ENCODE measurements around the gene PPP4R3A.

PPP4R3A gene

DNA sequence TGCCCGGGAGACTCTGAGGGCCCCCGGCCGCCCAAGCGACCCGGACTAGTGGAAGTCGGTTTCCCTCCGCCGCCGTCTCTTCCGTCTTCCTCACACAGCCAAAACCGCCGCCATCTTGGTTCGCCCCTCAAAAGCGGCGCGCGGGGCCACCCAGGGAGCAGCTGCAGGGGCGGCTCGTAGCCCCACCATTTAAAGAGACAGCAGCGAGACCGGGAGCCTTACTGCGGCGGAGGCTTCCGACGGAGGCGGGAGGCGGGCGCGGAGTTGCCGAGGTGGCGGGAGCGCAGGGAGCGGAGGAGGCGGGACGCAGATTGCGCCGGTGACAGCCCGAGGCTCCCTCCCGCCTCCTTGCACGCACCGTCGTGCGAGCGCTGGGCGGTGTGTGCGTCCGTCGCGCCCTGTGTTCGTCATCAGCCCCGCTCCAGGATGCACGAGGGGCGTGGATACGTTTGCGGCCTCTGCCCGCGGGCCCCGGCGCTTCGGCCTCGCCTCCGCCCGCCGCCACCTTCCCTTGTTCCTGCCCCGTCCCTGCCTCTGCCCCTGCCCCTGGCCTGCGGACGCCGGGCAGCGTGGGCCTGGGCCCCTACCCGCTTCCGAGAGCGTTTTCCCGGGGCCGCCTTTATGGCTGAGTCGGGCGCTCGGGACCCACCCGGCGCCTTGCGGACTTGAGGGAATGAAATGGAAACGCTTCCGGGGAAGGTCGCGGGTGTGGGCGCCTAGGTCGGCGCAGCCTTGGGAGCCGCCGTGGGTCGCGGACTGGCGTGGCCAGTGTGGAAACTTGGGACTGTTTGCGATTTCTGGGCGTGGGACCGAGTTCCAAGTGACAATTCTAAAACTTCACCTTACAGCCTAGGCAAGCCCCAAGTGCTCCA lies at the start of gene PPP4R3A:
TSS of gene PPP4R3A (minus strand) at position 140 of the 872 bp plus-strand sequence. CDS start 663 bp downstream, outside the sequence.
- DNase-seq (ENCODE audit: extremely low read depth, low read depth): peak; percentile 96
- TF ChIP-seq, protein P1, sequence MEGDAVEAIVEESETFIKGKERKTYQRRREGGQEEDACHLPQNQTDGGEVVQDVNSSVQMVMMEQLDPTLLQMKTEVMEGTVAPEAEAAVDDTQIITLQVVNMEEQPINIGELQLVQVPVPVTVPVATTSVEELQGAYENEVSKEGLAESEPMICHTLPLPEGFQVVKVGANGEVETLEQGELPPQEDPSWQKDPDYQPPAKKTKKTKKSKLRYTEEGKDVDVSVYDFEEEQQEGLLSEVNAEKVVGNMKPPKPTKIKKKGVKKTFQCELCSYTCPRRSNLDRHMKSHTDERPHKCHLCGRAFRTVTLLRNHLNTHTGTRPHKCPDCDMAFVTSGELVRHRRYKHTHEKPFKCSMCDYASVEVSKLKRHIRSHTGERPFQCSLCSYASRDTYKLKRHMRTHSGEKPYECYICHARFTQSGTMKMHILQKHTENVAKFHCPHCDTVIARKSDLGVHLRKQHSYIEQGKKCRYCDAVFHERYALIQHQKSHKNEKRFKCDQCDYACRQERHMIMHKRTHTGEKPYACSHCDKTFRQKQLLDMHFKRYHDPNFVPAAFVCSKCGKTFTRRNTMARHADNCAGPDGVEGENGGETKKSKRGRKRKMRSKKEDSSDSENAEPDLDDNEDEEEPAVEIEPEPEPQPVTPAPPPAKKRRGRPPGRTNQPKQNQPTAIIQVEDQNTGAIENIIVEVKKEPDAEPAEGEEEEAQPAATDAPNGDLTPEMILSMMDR (IDR thresholded peaks at IDR 0.05; ENCODE audit: low read depth, low read length): no peak

DNA sequence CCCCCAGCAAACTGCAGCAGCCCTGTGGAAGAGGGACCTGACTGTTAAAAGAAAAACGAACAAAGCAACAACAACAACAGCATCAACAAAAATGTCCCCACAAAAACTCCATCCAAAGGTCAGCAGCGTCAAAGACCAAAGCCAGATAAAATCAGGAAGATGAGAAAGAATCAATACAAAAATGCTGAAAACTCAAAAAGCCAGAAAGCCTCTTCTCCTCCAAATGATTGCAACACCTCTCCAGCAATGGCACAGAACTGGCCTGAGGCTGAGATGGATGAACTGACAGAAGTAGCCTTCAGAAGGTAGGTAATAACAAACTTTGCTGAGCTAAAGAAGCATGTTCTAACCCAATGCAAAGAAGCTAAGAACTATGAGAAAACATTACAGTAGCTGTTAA lies 45.4 kb upstream of the PPP4R3A start:
- DNase-seq (ENCODE audit: extremely low read depth, low read depth): no peak
- TF ChIP-seq, protein P1 (IDR thresholded peaks at IDR 0.05; ENCODE audit: low read depth, low read length): no peak

DNA sequence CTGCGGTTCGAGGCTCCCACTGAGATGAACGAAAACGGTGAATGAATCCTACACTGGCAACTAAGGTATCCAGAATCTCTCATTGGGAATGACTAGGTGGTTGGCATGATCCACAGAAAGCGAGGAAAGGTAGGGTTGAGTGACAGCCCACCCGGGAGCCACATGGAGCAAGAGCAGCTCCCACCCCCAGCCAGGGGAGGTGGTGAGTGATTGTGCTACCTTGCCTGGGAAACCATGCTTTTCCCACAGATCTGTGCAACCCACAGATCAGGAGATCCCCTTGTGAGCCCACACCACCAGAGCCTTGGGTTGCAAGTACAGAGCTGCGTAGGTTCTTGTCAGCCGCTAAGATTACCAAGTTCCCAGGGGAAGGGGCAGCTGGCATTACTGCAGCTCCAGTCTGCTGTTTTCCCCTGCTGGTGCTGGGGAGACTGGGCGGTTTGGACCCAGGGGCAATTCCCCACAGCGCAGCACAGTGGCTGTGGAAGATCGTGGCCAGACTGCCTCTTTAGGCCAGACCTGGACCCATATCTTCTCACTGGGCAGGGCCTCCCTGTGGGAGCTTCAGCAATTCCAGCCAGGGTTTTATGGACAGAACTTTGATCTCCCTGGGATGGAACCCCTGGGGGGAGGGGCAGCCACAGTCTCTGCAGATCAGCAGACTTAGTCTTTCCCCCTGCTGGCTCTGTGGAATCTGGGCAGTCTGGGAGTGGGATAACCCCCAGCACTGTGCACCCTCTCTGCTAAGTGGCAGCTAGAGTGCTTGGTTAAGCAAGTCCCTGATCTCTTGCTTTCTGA lies 44.6 kb upstream of the PPP4R3A start:
- TF ChIP-seq, protein P1 (IDR thresholded peaks at IDR 0.05; ENCODE audit: low read depth, low read length): no peak
- no peak for DNase-seq (ENCODE audit: extremely low read depth, low read depth)

DNA sequence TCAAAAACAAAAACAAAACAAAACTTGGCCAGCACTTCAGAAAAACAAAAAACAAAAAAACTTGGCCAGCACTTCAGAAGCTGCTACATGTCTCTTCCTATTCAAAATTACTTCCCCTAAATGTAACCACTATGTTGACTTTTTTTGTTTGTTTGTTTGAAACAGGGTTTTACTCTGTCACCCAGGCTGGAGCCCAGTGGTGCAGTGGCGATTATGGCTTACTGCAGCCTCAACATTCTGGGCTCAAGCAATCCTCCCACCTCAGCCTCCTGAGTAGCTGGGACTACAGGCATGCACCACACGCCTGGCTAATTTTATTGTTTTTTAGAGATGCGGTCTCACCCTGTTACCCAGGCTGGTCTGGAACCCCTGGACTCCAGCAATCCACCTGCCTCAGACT lies 38.0 kb upstream of the PPP4R3A start:
- TF ChIP-seq, protein P1 (IDR thresholded peaks at IDR 0.05; ENCODE audit: low read depth, low read length): no peak

DNA sequence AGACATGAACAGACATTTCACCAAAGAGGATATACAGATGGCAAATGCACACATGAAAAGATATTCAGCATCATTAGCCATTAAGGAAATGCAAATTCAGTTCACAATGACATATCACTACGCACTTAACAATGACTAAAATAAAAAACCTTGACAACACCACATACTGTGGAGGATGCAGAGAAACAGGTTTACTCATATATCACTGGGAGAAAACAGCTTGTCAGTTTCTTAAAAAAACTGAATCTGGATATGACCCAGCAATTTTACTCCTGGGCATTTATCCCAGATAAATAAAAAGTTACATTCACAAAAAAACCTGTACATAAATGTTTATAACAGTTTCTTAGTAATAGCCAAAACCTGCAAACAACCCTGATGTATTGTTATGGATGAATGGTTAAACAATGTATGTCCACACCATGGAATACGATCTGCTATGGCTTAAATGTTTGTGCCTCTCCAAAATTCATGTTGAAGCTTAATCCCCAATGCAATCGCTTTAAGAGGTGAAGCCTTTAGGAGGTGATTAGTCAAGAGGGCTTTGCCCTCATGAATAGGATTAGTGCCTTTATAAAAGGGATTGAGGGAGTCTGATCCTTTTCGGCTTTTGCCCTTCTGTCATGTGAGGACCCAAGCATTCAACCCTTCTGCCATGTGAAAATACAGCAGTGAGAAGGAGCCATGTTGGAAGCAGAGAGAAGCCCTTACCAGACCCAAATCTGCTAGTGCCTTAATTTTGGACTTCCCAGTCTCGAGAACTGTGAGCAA lies 36.0 kb upstream of the PPP4R3A start:
- no peak for DNase-seq (ENCODE audit: extremely low read depth, low read depth)
- TF ChIP-seq, protein P1 (IDR thresholded peaks at IDR 0.05; ENCODE audit: low read depth, low read length): no peak

More for the DNA sequence above, 38.0 kb upstream of the PPP4R3A start:
- no peak for DNase-seq (ENCODE audit: extremely low read depth, low read depth)

DNA sequence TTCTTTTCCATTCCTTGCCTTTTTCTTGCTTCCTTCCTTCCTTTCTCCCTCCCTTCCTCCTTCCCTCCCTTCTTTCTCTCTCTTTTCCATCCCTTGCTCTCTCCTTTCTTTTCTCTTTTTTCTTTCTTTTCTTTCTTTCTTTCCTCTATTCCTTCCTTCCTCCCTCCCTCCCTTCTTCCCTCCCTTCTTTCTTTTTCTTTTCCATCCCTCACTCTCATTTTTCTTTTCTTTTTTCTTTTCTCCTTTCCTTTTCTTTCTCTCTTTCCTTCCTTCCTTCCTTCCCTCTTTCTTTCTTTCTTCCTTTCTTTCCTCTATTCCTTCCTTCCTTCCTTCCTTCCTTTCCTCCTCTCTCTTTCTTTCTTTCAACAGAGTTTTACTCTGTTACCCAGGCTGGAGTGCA lies 35.1 kb upstream of the PPP4R3A start:
- no peak for DNase-seq (ENCODE audit: extremely low read depth, low read depth)
- TF ChIP-seq, protein P1 (IDR thresholded peaks at IDR 0.05; ENCODE audit: low read depth, low read length): no peak
